Measurements from ENCODE around the gene CARMIL3. TPM values are rescaled to one million over a fixed set of nuclear protein-coding genes. Genes with fewer than 3 reads are reported as not detected.

CARMIL3 gene
- total RNA-seq, 2 experiments from 2014 or later, result 0.63 to 0.83 TPM

DNA sequence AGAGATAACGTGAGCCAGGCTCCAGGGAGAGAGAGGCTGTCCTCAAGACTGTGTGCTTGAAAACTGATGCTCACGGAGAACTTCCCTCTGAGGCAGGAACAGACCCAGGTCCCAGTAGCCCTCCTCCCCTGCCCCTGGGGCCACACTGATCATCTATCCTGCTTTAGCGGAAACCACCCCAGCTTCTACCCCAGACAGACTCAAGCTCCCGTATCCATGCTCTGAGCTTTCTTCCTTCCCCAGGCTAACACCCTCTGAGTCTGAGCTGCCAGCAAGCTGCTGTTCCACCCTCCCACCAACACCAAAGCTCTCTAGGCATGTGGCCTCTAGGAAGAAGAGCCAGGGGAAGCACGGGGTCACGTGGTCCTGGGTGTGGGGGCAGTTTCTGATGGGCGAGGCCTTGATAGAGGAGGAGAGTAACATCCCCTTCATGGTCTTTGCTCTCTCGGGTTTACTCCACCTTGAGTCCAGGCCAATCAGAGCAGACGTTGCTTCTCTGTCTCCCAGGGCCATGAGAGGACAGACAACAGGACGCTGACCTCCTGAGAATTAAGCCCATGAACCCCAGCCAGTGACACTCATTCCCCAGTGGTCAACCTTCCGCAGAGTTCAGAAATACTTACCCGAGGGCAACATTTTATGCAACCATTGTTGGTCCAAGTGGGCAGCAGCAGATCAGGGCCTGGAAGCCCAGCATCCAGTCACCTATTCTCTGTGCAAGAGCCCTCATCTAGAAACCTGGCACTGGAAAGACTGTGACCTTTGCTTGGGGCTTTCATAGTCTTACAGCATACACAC, 43.7 kb downstream of the CARMIL3 start:
- ATAC-seq, result peak; percentile 63
- Mint-ChIP-seq H3K36me3 (ENCODE audit: low read depth) (peaks cover 40% of the 10 kb centered on the region), H3K27ac (peak overlapping the region; percentile 95), H3K4me3 (peak overlapping the region; percentile 93), H3K9me3 (no peaks in the 10 kb centered on the region), H3K4me1 (ENCODE audit: low read depth) (peaks cover 22% of the 10 kb centered on the region), H3K27me3 (no peaks in the 10 kb centered on the region)
- TF ChIP-seq, protein P1, sequence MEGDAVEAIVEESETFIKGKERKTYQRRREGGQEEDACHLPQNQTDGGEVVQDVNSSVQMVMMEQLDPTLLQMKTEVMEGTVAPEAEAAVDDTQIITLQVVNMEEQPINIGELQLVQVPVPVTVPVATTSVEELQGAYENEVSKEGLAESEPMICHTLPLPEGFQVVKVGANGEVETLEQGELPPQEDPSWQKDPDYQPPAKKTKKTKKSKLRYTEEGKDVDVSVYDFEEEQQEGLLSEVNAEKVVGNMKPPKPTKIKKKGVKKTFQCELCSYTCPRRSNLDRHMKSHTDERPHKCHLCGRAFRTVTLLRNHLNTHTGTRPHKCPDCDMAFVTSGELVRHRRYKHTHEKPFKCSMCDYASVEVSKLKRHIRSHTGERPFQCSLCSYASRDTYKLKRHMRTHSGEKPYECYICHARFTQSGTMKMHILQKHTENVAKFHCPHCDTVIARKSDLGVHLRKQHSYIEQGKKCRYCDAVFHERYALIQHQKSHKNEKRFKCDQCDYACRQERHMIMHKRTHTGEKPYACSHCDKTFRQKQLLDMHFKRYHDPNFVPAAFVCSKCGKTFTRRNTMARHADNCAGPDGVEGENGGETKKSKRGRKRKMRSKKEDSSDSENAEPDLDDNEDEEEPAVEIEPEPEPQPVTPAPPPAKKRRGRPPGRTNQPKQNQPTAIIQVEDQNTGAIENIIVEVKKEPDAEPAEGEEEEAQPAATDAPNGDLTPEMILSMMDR (IDR thresholded peaks at IDR 0.05), result no peak
- DNase-seq, result peak; percentile 88
- ChIA-PET POLR2A (interaction anchor here (0.6 to 9.0 kb wide), 22 partner anchors 10 to 775 kb away, joined by 3 to 80 read pairs (median 4); partner anchors contain the start of genes CARMIL3, DCAF11, EMC9 and IRF9), CTCF (interaction anchor here (1.1 to 11.2 kb wide), 8 partner anchors 9 to 87 kb away, joined by 3 to 345 read pairs (median 6); partner anchors contain the start of genes DCAF11 and NRL)
- intact Hi-C loops (cut with micrococcal nuclease), result no loop called here

DNA sequence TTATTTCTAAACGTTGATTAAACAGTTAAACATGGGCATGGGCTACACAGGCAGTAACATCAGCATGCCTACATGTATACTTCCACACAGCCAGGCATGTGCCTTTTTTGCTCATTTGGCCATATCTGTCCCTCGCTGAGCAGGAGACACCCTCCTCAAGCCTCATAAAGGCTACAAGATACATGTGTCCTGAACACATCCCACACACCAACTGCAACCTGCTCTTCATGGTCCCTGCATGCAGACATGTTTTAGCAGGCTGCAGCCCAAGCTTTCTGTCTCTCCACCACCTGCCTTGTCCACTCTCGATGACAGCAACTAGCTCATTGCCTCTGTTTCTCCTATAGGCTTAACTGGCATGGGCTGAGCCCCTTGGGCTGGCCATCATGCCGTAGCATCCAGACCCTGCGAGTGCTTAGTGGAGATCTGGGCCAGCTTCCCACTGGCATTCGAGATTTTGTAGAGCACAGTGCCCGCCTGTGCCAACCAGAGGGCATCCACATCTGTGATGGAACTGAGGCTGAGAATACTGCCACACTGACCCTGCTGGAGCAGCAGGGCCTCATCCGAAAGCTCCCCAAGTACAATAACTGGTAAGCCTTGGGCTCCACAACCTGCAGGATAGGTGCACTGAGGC, 44.9 kb downstream of the CARMIL3 start:
- H3K4me1 Mint-ChIP-seq (ENCODE audit: low read depth), result peaks cover 20% of the 10 kb centered on the region
- ChIA-PET POLR2A (interaction anchor here (1.7 to 9.0 kb wide), 4 partner anchors 10 to 68 kb away, joined by 9 to 80 read pairs (median 50); partner anchors contain the start of genes DCAF11 and NRL), CTCF (interaction anchor here (7.0 to 11.2 kb wide), 3 partner anchors 9 to 37 kb away, joined by 99 to 345 read pairs (median 218); no protein-coding TSS in a partner anchor)
- H3K36me3 Mint-ChIP-seq (ENCODE audit: low read depth), result peaks cover 50% of the 10 kb centered on the region
- ATAC-seq (no peak), DNase-seq (no peak)
- intact Hi-C loops (cut with micrococcal nuclease), result no loop called here
- TF ChIP-seq, protein P1 (IDR thresholded peaks at IDR 0.05), result no peak
- peak overlapping the region; percentile 52 for H3K4me3 Mint-ChIP-seq
- no peaks in the 10 kb centered on the region for H3K9me3 Mint-ChIP-seq
- H3K27me3 Mint-ChIP-seq, result no peaks in the 10 kb centered on the region
- peak overlapping the region; percentile 47 for H3K27ac Mint-ChIP-seq

DNA sequence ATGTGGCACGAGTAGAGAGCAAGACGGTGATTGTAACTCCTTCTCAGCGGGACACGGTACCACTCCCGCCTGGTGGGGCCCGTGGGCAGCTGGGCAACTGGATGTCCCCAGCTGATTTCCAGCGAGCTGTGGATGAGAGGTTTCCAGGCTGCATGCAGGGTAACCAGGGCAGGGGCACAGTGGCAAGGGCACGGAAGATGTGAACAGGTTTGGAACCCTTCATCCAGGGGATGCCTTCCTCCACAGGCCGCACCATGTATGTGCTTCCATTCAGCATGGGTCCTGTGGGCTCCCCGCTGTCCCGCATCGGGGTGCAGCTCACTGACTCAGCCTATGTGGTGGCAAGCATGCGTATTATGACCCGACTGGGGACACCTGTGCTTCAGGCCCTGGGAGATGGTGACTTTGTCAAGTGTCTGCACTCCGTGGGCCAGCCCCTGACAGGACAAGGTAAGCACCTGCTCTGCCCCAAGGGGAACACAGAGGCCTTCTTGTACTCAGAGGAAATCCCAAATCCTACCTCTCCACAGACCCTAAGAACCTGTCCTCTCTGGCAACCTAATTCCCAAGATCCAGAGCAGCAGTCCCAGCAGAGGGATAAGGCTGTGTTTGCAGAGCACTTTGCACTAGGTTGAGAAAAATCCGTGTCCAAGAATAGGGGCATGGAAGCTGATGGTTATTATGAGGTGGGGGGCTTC, 46.6 kb downstream of the CARMIL3 start:
- peaks cover 62% of the 10 kb centered on the region for H3K36me3 Mint-ChIP-seq (ENCODE audit: low read depth)
- no peaks in the 10 kb centered on the region for H3K9me3 Mint-ChIP-seq
- CTCF ChIA-PET, result interaction anchor here (1.0 to 11.2 kb wide), 4 partner anchors 8 to 62 kb away, joined by 3 to 345 read pairs (median 112); no protein-coding TSS in a partner anchor
- TF ChIP-seq, protein P1 (IDR thresholded peaks at IDR 0.05), result no peak
- H3K27ac Mint-ChIP-seq, result no peak overlapping the region
- no peak overlapping the region for H3K4me3 Mint-ChIP-seq
- POLR2A ChIA-PET, result interaction anchor here (8.3 kb wide), 1 partner anchor 8 kb away, joined by 80 read pairs; no protein-coding TSS in a partner anchor
- peaks cover 15% of the 10 kb centered on the region for H3K4me1 Mint-ChIP-seq (ENCODE audit: low read depth)
- ATAC-seq (no peak), DNase-seq (no peak)
- intact Hi-C loops (cut with micrococcal nuclease), result no loop called here
- H3K27me3 Mint-ChIP-seq, result no peaks in the 10 kb centered on the region

DNA sequence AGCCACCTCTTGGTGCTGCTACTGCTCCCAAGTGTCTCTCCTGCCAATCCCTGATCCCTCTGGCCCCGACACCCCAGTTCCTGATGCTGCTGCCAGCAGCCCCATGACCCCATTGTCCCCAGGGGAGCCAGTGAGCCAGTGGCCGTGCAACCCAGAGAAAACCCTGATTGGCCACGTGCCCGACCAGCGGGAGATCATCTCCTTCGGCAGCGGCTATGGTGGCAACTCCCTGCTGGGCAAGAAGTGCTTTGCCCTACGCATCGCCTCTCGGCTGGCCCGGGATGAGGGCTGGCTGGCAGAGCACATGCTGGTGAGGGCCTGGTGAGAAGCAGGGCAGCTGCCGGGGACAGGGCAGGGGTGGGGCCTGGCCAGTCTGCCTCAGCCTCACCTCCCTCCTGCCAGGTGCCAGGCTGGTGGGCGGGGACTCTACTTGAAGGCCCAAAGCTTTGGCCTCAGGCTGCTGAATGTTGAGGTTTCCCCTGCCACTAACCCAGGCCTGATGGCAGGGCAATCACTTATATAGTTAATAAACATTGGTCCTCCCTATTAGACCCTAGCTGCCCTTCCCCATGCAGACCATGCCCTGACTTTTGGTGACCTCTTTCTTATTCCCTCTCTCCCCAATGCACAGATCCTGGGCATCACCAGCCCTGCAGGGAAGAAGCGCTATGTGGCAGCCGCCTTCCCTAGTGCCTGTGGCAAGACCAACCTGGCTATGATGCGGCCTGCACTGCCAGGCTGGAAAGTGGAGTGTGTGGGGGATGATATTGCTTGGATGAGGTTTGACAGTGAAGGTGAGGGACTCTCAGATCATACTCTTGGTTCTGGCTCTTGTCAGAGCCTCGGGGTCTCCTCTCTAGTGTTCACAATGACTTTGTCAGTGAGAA, 47.4 kb downstream of the CARMIL3 start:
- ChIA-PET POLR2A (interaction anchor here (8.3 kb wide), 1 partner anchor 7 kb away, joined by 80 read pairs; no protein-coding TSS in a partner anchor), CTCF (interaction anchor here (1.8 to 10.4 kb wide), 2 partner anchors 7 to 8 kb away, joined by 6 to 218 read pairs; no protein-coding TSS in a partner anchor)
- no peak overlapping the region for H3K4me3 Mint-ChIP-seq
- DNase-seq (no peak), ATAC-seq (no peak)
- intact Hi-C loops (cut with micrococcal nuclease), result no loop called here
- peaks cover 12% of the 10 kb centered on the region for H3K4me1 Mint-ChIP-seq (ENCODE audit: low read depth)
- TF ChIP-seq, protein P1 (IDR thresholded peaks at IDR 0.05), result no peak
- no peaks in the 10 kb centered on the region for H3K9me3 Mint-ChIP-seq
- H3K27ac Mint-ChIP-seq, result no peak overlapping the region
- H3K36me3 Mint-ChIP-seq (ENCODE audit: low read depth), result peaks cover 70% of the 10 kb centered on the region
- no peaks in the 10 kb centered on the region for H3K27me3 Mint-ChIP-seq
